SK-N-SH treated with all-trans-retinoic acid at 6 μM for 48 hours (cell line): ENCODE data around the gene PEAR1.

Source experiments
- PATZ1 ChIP-seq: fragments of 250-450 bp; sonication (Bioruptor Pico); IDR thresholded peaks from 2 replicates; pipeline ENCODE4 v1.8.0; 2020; ENCODE audit warnings: mild to moderate bottlenecking, moderate library complexity, borderline replicate concordance
- SNAI2 ChIP-seq: fragments of 250-450 bp; sonication (Bioruptor Pico); IDR thresholded peaks from 2 replicates; pipeline ENCODE4 v1.5.0; 2020; ENCODE audit warnings: mild to moderate bottlenecking, moderate library complexity

GRCh38 chr1:156896490-156897033 lies 3.0 kb downstream of the PEAR1 start:
- TF ChIP-seq PATZ1: peak; percentile 71; the same call in 1 of the 2 replicates
- TF ChIP-seq SNAI2: no peak
